ENCODE data around the gene JMJD1C. TPM values are rescaled to one million over a fixed set of nuclear protein-coding genes. Genes with fewer than 3 reads are reported as not detected.
"Not testable (repeated sequence)": the region's sequence is repeated elsewhere in the genome, so short reads cannot be mapped to it uniquely, and the experiment has no call there.

The JMJD1C gene
- total RNA-seq, 4 donors from 2014 or later, result 92.0 to 153 (median 124) TPM

DNA sequence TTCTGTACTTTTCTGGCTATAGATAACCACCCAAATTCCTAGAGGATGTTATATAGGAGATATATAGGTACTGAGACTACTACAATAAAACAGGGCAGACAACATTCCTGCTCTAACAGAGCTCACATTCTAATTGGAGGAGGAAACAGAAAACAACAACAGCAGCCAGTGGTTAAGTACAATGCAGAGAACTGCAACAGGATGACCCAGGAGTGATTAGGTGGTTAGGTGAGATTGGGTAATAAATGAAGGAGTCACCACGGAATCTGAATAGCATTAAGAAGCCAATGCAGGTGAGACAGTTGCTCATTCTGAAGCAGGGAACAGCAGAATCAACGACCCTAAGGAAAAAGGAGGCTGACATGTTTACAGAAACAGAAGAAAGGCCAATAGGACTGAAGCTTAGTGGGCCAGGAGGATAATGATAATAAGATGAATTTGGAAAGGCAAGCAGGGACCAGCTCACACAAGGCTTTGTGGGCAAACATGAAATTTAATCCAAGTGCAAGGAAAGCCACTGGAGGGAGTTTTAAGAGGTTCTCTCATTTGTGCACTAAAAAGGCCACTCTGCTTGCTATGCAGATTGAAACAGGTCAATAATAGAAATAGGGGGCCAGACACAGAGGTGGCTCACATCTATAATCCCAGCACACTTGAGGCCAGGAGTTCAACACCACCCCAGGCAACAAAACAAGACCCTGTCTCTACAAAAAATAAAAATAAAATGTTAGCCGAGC lies 38.5 kb upstream of the JMJD1C start:
- no peak for DNase-seq
- H3K9me3 ChIP-seq, result no peaks in the 10 kb centered on the region
- no peak overlapping the region for H3K4me3 ChIP-seq
- no peak for TF ChIP-seq CTCF (IDR thresholded peaks at IDR 0.05)
- no peak for TF ChIP-seq POLR2A (IDR thresholded peaks at IDR 0.05)
- H3K36me3 ChIP-seq, result no peaks in the 10 kb centered on the region
- H3K27me3 ChIP-seq, result no peaks in the 10 kb centered on the region
- H3K4me1 ChIP-seq, result peaks cover 0 to 8% (median 0%) of the 10 kb centered on the region in 4 donors
- no peak overlapping the region for H3K27ac ChIP-seq

GRCh38 chr10:63503395-63503794 lies 37.6 kb upstream of the JMJD1C start:
- Histone ChIP-seq H3K4me1 (peaks cover 0 to 8% (median 0%) of the 10 kb centered on the region in 4 donors), H3K27ac (no peak overlapping the region), H3K27me3 (no peaks in the 10 kb centered on the region), H3K4me3 (no peak overlapping the region), H3K36me3 (no peaks in the 10 kb centered on the region), H3K9me3 (no peaks in the 10 kb centered on the region)
- DNase-seq, result no peak
- TF ChIP-seq POLR2A (IDR thresholded peaks at IDR 0.05), result no peak
- TF ChIP-seq CTCF (IDR thresholded peaks at IDR 0.05), result no peak

GRCh38 chr10:63502832-63503231 lies 37.1 kb upstream of the JMJD1C start:
- TF ChIP-seq CTCF (IDR thresholded peaks at IDR 0.05), result no peak
- TF ChIP-seq POLR2A (IDR thresholded peaks at IDR 0.05), result no peak
- Histone ChIP-seq H3K9me3 (no peaks in the 10 kb centered on the region), H3K4me1 (peaks cover 0 to 8% (median 0%) of the 10 kb centered on the region in 4 donors), H3K36me3 (no peaks in the 10 kb centered on the region), H3K4me3 (no peak overlapping the region), H3K27me3 (no peaks in the 10 kb centered on the region), H3K27ac (no peak overlapping the region)
- DNase-seq, result no peak

GRCh38 chr10:63501954-63502353 lies 36.2 kb upstream of the JMJD1C start:
- TF ChIP-seq CTCF (IDR thresholded peaks at IDR 0.05) (no peak), POLR2A (IDR thresholded peaks at IDR 0.05) (no peak)
- H3K36me3 ChIP-seq, result no peaks in the 10 kb centered on the region
- H3K27me3 ChIP-seq, result no peaks in the 10 kb centered on the region
- no peak for DNase-seq
- no peak overlapping the region for H3K27ac ChIP-seq
- no peak overlapping the region for H3K4me3 ChIP-seq
- H3K4me1 ChIP-seq, result peaks cover 0 to 8% (median 0%) of the 10 kb centered on the region in 4 donors
- no peaks in the 10 kb centered on the region for H3K9me3 ChIP-seq

- H3K4me1 ChIP-seq, H3K4me3 ChIP-seq, H3K27me3 ChIP-seq, H3K9me3 ChIP-seq, H3K27ac ChIP-seq, DNase-seq, H3K36me3 ChIP-seq: not testable (repeated sequence)
These were observed 34.8 kb upstream of the JMJD1C start for GRCh38 chr10:63500551-63500950.

DNA sequence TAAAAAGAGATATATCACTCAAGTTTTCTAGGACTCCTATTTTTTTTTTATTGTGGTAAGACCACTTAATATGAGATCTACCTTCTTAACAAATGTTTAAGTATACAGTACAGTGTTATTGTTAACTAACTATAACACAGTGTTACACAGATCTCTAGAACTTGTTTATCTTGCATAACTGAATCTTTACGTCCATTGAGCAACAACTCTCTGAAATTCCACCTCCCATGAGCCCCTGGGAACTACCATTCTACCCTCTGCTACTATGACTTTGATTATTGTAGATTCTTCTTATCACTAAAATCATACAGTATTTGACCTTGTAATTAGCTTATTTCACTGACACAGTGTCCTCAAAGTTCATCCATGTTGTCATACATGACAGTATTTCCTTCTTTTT lies 32.9 kb upstream of the JMJD1C start:
- Histone ChIP-seq H3K4me3 (no peak overlapping the region), H3K9me3 (no peaks in the 10 kb centered on the region), H3K27me3 (no peaks in the 10 kb centered on the region), H3K4me1 (no peaks in the 10 kb centered on the region), H3K36me3 (no peaks in the 10 kb centered on the region), H3K27ac (no peak overlapping the region)
- DNase-seq, result no peak
- TF ChIP-seq POLR2A (IDR thresholded peaks at IDR 0.05), result no peak

DNA sequence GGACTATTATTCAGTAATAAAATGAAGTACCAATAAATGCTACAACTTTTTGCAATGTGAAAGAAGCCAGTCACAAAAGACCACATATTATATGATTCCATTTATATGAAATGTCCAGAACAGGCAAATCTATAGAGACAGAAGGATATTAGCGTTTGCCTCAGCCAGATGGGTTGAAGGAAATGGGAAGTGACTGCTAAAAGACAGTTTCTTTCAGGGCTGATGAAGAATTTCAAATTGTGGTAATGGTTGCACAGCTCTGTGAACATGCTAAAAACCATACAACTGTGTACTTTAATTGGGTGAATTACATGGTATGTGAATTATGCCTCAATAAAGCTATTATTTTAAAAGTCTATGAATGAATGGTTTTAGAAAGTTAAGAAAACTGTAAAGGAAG lies 31.5 kb upstream of the JMJD1C start:
- DNase-seq, result no peak
- no peaks in the 10 kb centered on the region for H3K4me1 ChIP-seq
- H3K9me3 ChIP-seq, result no peaks in the 10 kb centered on the region
- no peak overlapping the region for H3K27ac ChIP-seq
- no peak for TF ChIP-seq CTCF (IDR thresholded peaks at IDR 0.05)
- no peak for TF ChIP-seq POLR2A (IDR thresholded peaks at IDR 0.05)
- no peaks in the 10 kb centered on the region for H3K36me3 ChIP-seq
- no peak overlapping the region for H3K4me3 ChIP-seq
- H3K27me3 ChIP-seq, result no peaks in the 10 kb centered on the region
